Measurements from ENCODE around the gene LIMD2.

LIMD2 gene

DNA sequence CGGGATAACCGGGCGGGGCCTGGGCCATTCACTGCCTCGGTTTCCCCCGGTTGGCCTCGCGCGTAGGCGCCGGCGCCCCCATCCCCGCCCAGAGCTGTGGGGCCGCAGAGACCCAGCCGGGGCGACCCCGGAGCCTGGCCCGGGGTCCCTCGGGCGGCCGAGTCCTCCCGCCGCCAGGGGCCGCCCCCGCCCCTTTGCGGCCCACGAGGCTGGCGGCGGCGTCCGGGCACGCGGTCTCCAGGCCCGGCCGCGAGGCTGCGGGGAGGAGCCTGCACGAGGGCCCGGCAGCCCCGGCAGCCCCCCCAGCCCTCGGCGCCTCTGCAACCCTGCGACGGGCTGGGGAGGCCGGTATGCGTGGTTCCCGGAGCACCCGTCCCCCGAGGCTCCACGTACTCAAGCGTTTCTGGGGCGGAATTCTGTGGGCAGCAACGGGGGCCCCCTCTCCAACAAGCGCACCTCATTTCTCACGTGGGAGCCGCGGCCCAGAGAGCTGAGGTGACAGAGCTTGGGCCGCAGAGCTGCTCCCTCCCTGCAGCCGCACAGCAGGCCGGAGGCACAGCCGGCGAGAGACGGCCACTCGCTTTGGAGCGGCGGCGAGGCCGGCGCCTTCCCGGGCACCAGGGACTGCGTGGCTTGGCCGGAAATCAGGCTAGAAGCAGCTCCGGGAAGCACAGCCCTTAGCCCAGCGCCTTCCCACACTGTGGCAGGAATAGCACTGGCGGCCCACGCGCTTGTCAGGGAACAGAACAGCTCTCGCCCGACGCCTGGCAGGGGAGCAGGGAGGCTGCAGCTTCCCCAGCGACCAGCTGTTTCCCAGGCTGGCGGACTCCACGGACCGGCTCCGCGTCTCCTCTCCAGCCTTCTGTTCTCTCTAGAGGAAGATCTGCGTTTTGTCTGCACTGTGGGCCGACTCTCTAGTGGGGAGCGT is 867 bp upstream of the LIMD2 start:
- peak; percentile 59 for DNase-seq

DNA sequence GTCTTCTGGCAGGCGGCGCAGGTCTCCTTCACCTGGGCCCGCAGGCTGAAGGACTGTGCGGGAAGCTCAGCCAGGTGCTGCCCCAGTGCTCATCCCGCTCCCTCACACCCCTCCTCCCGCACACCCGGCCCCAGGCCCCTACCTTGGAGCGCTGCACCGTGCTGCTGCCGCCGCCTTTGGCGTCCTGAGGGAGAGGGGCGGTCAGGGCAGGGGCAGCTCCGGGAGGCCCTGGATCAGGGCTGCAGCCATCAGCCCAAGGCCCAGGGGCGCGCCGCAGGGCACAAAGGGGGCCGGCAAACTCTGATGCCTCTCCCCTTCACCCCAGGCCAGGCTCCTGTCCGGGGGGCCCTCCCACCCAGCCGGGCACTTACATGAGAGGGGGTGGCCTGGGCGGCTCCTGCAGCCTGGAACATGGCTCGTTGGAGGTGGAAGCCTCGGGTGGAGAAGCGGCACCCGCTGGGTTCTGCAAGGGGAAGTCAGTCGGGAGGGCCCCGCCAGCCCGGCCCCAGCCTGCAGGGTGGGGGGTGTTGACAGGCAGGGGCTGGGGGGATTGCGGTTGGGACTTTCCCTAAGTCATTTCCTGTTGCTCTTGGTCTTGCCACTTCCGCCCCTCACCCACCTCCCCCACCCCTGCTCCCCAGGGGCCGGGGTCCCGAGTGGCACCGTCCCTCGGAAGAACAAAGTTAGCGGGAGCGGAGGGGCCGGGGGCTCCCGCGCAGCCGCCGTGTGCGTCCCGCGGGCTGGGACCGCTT is 863 bp downstream of the LIMD2 start:
- peak; percentile 84 for DNase-seq

DNA sequence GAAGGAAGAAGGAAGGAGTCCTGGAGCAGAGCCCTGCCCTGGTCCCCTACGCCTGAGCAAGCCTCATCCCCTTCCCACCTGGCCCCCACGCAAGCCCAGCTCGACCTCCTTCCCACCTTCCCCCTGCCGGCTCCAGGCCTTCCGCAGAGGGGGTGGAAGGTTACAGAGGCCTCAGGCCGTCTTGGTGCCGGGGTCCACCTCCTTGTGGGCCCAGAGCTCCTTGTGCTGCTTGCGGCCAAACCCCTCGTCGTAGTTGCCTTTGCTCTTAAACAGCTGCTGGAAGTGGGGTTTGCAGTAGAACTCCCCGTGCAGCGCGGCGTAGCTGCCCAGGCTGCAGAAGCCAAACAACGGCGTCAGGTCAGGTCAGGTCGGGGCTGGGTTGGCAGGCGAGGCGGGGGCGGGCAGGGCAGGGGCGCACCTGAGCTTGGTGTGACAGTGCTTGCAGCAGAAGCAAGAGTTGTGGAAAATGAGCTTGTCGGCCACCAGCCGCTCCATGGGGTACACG is 1.5 kb downstream of the LIMD2 start:
- DNase-seq, result peak; percentile 53

DNA sequence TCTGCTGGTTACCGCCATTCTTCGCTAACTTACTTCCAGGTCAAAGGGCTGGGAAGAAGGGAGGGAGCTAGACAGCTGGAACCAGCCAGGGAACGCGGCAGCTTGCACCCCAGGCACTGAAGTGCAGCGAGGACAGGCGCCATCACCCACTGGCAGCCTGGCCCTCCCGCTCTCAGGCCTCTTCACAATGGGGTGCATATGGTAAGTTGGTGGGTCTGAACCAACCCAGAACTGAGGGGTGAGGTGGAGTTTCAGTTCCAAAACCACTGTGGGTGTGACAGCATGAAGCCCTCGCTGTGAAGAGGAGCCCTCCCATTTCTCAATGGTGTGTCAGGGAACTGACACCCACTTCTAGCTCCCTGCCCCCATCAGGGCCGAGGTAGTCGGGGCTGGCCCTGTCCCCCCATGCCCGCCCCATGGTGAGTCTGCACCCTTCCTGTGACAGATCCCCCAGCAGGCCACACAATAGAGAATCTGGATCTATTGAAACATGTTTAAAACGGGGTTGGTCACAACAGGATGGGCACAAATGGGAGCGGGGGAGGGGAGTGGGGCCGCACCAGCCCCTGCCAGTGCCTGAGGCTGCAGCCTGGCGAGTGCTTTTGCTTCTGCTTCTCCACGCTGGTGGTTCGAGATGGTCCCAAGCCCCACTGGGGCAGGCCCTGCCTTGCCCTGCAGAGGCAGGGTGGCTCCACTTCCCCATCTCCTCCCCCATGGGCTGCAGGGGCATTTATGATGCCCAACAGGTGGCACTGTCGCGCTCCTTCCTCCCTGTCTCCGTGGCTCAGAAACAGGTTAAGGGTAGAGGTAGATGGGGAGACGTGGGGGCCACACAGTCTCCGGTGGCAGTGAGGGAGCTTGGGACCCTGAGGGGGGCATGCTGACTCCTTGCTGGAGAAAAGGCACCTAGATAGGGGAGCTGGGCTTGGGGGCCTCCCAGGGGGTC is 2.3 kb downstream of the LIMD2 start:
- peak; percentile 79 for DNase-seq

DNA sequence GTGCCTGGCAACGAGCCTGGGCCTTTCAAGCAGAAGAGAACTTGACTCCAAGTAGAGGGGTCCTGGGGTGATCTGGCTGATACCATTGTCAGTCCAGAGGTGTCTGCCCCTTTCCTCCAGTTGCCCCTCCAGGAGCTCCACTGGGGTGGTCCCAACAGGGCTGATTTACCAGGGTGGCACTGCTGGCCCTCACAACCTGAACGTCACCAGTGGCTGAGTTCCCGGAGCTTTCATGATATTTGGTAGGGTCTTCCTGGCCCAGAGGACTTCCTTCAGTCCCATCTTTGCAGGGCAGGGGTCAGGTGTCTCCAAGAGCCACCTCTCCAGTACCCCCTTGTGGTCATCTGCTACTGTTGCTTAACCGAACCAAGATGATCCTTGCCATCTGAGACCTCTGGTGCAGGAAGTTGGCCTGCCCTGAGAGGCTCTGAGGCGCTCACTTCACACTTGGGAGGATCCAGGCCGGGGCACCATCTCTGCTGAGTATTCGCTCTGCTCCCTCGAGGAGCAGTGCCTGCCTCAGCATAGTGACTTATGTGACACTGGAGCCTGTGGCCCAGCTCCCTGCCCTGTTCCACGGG is 3.5 kb downstream of the LIMD2 start:
- DNase-seq, result peak; percentile 51

DNA sequence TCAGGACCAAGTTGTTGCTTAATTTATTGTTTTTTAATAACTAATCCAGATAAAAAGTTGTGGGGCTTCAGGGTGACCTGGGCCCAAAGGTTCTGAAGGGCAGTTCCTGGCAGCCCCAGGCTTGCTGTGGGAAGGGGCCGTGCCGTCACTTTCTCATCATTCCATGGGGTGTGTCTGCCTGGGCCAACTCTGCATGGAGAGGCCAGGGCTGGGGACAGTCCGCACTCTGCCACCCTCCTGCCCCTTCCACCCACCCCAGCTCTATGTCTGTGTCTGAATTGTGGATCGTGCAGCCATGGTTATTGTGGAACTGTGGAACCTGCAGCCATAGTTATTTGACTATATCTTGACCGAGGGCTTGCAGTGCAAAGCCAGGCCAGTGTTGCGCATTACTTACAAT is 4.0 kb downstream of the LIMD2 start:
- no peak for DNase-seq

DNA sequence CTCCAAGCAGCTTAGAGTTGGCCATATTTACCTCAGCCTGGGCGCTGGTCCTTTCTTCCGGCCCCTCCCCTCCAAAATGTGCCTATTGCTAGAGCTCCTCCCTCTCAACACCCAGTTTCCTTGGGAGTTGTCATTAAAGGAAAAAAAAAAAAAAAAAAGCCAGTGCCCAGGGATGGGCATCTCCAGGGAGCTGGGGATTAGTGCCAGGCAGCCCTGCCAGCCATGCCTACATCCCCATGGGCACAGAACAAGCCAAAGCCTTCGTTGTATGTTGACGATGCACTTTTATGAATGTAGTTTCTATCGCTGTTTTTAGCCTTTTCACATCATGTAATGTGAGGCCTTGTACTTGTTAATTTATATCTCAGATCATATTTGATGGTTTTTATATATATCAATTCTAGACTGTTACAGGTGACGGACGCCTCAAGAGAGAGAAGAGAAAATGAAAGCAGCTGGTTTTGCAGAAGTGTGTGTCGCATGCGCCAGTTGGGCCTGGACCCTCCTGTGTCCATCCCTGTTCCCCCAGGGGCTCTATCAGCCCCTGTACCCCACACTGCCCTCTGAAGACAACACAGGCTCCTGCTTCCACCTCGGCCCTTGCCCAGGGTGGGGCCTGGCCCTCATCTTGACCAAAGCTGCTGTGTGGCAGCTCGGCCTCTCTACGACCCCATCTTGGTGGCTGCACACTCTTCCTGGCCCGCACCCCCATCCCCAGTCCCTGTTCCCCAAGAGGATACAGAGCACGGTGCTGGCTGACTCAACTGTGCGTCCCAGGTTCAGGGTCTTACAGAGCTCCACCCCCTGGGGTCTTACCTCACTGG is 4.8 kb downstream of the LIMD2 start:
- no peak for DNase-seq

DNA sequence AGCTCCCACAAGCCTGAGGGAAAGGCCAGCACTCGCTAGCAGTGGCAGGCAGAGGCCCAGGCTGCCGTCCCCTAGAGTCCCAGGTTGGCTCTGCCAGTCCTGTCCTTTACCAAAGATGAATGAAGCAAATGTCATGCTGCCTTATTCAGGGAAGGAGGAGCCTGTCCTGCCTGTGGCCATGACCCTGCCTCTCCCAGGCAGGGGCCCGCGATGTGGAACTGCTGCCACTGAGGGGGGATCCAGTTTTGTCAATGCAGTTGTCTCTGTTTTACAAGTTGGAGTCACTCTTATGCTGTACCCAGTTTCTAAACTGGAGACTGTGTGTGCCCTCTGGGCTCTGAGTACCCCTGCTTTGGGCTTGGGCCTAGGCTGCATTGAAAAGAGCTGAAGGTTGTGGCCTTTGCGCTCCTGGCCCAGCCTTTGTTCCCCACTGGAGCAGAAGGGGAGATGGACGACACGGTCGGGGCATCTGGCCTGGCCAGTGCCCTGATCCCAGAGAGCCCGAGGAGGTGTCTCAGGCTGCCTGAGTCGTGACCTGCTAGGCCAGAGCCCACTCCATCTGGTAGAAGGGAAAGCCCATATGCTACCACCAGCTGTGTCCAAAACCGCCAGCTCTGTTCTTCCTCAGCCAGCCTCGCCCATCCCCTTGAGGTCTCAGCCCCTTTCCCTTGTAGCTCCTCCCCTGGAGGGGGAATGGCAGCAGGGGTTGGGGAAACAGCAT is 5.5 kb downstream of the LIMD2 start:
- no peak for DNase-seq

DNA sequence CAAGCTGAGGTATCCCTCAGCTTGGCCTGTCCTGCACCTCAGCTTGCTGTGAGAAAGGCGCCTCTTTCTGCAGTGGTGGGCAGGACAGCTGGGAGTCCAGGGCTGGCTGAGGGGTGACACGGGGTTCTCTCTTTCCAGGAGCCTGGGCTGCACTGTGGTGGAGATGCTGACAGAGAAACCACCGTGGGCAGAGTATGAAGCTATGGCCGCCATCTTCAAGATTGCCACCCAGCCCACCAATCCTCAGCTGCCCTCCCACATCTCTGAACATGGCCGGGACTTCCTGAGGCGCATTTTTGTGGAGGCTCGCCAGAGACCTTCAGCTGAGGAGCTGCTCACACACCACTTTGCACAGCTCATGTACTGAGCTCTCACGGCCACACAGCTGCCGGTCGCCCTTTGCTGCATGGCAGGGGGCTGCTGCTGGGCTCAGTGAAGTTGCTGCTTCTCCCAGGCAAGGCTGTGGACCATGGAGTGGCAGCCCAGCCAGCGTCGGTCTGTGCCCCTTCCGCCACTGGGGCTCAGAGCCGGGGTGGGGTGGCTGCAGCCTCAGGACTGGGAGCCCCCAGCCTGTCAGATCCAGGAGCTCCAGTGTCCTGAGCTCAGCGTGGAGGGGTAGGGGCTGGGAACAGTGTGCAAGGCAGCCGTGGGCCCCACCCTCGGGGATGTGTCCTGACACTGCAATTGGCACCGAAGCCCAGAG is 6.4 kb downstream of the LIMD2 start:
- no peak for DNase-seq

DNA sequence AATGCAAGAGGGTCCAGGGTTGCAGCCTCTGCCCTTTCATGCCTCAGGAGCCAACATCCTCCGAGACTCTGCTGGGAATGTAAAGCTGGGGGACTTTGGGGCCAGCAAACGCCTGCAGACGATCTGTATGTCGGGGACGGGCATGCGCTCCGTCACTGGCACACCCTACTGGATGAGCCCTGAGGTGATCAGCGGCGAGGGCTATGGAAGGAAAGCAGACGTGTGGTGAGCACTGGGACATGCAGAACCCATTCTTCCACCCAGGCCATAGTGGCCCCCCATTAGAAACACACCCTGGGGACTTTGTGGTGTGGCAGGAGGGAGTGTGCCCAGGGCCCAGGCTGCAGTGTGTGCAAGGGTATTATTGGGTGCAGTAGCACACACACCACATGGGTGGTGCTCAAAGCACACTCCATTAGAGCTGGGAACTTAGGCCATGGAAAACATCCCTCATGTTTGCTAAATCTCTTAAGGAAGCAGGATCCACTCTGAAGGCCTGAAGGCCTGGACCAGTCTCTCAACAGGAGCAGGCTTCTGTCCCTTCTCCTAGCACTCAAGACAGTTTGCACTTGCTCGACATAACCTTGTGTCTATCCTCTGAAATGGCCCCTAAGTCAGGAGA is 7.6 kb downstream of the LIMD2 start:
- no peak for DNase-seq

DNA sequence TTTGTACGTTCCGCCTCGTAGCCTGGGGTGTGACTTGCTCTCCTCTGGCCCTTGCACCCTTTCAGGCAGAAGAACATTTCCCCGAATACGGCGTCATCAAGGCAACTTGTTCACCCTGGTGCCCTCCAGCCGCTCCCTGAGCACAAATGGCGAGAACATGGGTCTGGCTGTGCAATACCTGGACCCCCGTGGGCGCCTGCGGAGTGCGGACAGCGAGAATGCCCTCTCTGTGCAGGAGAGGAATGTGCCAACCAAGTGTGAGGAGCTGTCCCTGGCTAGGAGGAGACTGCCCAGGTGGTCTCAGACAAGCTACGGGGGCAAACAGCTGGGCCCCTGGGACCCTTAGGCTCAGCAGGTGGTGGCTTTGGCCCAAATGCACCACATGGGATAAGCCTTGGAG is 10.4 kb downstream of the LIMD2 start:
- DNase-seq, result no peak

DNA sequence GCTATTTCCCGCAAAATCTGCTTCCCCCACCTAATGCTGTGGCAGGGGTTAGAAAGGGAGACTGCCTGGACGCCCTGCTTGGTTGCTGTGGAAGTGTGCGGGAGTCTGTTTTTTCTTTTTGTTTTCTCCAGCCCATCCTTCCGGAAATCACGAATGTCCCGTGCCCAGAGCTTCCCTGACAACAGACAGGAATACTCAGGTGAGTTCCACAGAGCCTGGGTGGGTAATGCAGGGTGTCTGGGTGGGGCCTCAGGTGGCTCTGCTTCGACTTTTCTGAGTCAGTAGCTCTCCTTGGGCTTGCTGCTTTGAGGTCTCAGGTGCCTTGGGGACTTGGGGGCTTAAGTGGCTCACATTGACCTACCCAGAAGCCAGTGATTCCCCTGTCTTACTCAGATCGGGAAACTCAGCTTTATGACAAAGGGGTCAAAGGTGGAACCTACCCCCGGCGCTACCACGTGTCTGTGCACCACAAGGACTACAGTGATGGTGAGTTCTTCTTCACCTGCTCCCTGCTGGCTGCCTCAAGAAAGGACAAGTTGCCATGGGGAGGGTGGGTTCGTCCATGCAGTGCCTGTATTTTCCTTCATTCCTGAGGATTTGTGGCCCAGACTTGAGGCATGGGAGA is 11.4 kb downstream of the LIMD2 start:
- DNase-seq, result no peak

DNA sequence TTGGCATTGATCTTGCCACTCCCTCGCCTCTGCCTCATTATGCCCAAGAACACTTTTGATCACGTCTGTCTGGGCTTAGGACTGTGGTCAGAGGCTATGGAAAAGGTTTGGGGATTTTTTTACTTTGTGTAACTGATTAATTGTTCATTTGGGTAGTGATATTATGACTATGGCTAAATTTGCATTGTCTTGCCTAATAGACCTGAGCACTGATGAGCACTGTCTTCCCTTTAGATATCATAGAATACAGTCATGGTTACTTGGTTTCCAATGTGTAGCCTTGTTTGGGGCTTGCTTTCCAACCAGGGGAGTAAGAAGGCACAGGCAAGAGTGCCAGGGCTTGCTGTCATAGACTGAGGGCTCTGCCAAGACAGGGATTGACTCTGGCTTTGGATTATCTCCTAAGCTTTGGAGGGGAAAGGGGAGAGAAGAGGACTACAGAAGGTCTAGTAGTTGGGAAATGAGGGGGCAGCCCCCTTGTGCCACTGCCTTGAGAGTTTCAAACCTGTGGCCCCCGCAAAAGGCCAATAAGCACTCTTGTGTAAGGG is 13.7 kb downstream of the LIMD2 start:
- DNase-seq, result no peak

DNA sequence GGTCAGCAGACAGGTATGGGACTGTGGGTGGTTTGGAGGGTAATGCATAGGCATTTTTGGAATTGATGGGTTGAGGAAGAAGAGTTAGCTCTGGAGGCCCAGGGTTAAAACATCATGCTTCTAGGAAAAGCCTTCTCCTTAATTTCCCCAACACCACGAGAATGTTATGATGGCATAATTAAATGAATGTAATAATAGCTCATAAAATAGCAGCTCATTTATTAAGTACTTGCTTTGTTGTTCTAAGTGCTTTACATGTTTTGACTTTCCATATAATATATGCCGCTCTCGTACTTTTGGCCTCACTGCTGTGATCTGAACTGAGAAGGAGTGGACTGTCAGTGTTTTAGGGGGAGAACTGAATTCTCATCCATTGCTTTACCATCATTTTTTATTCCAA is 14.3 kb downstream of the LIMD2 start:
- no peak for DNase-seq

DNA sequence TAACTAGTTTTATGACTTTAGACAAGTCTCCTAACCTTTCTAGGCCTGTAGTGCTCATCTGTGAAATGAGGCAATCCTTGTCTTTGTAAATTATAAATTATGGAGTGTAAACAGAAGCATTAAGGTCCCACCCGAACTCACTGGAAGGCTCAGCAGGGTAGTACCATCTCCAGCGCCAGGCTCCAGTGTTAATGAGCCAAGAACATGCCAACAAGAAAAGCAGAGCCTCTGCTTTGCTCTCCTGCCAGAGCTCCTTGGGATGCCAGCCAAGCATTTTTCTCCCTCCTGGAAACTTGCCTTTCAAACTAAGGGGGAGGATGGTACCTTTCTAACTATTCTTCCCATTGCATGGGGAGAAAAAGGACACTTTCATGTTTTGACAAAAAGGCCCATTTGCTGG is 14.9 kb downstream of the LIMD2 start:
- DNase-seq, result no peak

DNA sequence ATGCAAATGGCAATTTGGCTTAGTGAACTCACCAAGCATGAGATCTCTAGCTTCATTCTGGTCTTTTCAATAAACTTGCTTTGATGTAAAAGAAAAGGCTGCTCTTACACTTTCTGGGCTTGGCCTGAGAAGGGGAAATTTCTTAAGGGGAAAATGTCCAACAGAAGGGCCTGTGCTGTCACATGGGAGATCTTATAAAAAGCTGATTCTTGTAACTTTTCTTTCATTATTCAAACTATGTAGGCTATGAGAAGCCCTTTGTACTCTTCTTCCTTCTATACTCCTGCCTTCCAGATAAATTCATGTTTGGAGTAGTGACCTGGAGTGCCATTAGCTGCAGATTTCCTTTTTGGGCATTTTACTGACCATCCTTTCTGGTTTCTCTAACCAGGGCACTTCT is 16.9 kb downstream of the LIMD2 start:
- no peak for DNase-seq

DNA sequence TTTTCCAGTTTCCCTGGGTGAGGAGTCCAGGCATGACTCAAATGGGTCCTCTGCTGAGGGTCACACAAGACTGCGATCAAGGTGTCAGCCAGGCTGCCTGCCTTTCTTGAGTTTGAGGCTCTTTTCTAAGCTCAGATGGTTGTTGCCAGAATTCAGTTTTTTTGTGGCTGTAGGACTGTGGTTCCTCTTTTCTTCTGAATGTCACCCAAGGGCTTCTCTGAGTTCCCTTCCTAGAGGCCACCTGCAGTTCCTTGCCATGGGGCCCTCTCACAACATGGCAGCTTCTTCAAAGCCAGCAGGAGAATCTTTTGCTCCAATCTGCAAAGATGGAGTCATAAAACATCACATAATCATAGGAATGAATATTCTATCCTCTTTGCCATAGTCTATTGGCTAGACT is 17.5 kb downstream of the LIMD2 start:
- DNase-seq, result no peak

DNA sequence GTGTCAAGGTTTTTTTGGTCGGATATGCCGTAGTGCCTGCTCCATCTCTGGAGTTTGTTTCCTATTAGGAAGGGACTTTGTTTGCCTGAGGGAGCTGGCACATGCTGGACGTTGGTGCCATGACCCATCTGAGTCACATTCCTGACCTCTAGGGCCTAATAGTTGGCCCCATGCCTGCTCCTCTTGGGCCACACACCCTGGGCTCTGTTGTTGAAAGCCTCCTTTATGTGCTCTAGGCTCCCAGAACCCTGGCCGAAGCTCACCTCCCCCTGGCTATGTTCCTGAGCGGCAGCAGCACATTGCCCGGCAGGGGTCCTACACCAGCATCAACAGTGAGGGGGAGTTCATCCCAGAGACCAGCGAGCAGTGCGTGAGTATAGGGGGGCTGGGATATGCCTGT is 18.4 kb downstream of the LIMD2 start:
- DNase-seq, result no peak

DNA sequence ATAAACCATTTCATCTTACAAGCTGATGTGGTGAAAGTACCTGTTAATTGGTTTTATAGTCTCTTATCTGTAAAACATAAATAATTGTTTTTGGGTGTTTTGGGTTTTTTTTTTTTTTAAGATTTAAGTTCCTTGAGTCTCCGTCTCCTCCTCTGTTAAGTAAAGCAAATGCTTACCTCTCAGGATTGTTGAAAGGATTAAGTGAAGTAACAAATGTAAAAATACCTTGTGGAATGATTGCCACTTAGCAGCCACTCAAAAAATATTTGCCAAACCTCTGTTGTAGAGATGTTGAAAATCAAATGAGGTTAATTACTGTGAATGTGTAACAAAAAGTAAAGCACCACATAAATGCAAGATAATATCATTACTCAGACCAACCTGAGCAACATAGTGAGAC is 19.2 kb downstream of the LIMD2 start:
- DNase-seq, result no peak
